ENCODE results near the gene LDHA. TPM values are rescaled to one million over a fixed set of nuclear protein-coding genes. Genes with fewer than 3 reads are reported as not detected.
A peak's percentile ranks its signal among the peaks of the same experiment; 100 is the strongest.

Gene LDHA
- polyA plus RNA-seq, 3 donors, result 191 to 501 (median 438) TPM

- Histone ChIP-seq H3K27me3 (ENCODE audit: control insufficient read depth in 2 of 2, insufficient read depth in 2 of 2, low read length in 2 of 2) (no peaks in the 10 kb centered on the region), H3K9ac (ENCODE audit: insufficient read depth, low read length, poor library complexity, severe bottlenecking) (no peak overlapping the region)
- TF ChIP-seq, protein P1, sequence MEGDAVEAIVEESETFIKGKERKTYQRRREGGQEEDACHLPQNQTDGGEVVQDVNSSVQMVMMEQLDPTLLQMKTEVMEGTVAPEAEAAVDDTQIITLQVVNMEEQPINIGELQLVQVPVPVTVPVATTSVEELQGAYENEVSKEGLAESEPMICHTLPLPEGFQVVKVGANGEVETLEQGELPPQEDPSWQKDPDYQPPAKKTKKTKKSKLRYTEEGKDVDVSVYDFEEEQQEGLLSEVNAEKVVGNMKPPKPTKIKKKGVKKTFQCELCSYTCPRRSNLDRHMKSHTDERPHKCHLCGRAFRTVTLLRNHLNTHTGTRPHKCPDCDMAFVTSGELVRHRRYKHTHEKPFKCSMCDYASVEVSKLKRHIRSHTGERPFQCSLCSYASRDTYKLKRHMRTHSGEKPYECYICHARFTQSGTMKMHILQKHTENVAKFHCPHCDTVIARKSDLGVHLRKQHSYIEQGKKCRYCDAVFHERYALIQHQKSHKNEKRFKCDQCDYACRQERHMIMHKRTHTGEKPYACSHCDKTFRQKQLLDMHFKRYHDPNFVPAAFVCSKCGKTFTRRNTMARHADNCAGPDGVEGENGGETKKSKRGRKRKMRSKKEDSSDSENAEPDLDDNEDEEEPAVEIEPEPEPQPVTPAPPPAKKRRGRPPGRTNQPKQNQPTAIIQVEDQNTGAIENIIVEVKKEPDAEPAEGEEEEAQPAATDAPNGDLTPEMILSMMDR (IDR thresholded peaks at IDR 0.05), result no peak
Measured at GRCh38 chr11:18452927-18453326, 58.6 kb downstream of the LDHA start.

DNA sequence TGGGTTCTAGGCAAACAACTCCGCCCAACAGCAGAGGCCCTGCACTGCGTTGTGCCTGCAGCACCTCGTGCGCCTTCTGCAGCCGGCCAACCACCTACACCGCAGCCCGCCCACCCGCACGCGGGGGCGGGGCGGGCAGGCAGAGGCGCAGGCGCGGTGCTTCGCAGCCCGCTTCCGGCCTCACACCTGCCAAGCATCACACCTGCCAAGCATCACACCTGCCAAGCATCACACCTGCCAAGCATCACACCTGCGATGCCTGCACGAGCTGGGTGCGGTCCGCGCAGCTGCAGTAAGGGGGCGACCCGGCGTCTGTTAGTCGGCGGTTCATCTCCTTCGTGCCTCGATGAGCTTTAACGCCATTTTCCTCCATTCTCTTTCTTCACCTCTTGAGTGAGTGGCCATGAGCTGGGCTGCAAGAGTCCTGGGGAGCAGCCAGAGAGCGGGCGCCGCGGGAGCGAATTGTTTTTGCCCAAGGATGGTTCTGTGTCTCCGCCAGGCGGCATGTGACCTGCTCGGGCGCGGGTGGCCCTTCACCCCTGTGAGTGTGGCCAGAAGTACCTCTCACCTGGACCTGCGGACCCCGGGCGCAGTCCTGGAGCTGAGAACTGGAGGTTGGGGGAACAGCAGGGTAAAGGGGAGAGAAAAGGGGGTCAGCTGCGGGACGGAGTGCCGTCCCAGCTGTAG lies 61.5 kb downstream of the LDHA start, which contains the start of gene LDHAL6A:
LDHAL6A (plus strand) TSS at position 171 of the 687 bp plus-strand sequence. CDS start 825 bp downstream, outside the sequence.
- Histone ChIP-seq H3K36me3 (replicated peaks in 1 of 2; ENCODE audit: control insufficient read depth in 1 of 2, insufficient read depth in 2 of 2, low read length in 2 of 2) (no peaks in the 10 kb centered on the region), H3K4me2 (replicated peaks; ENCODE audit: extremely low read depth, low read length, poor library complexity, severe bottlenecking) (peak within 1 kb of the TSS; percentile 41), H3K4me1 (ENCODE audit: control insufficient read depth in 1 of 2, insufficient read depth in 2 of 2, low read length in 2 of 2) (no peaks in the 10 kb centered on the region), H3K27ac (ENCODE audit: low read depth in 1 of 2, low read length in 2 of 2) (no peak within 1 kb of the TSS), H2AFZ (ENCODE audit: insufficient read depth, low read depth, low read length, poor library complexity, severe bottlenecking) (no peak within 1 kb of the TSS), H3K4me3 (replicated peaks in 1 of 3; ENCODE audit: low read depth in 2 of 3, low read length in 3 of 3) (no peak within 1 kb of the TSS), H3K79me2 (ENCODE audit: insufficient read depth, low read length) (no peaks in the 10 kb centered on the region), H3K9ac (ENCODE audit: insufficient read depth, low read length, poor library complexity, severe bottlenecking) (no peak within 1 kb of the TSS), H3K9me3 (replicated peaks in 1 of 2; ENCODE audit: control insufficient read depth in 1 of 2, insufficient read depth in 1 of 2, low read length in 2 of 2) (no peaks in the 10 kb centered on the region), H3K27me3 (ENCODE audit: control insufficient read depth in 2 of 2, insufficient read depth in 2 of 2, low read length in 2 of 2) (no peaks in the 10 kb centered on the region), H4K20me1 (ENCODE audit: insufficient read depth, low read length) (no peaks in the 10 kb centered on the region)
- peaks cover 0 to 25% (median 2%) of the 10 kb centered on the region in 3 donors for H3K27me3 Mint-ChIP-seq (ENCODE audit: low read depth in 3 of 3)
- no peak for DNase-seq
- peaks cover 0 to 2% (median 0%) of the 10 kb centered on the region in 7 donors for H3K9me3 Mint-ChIP-seq
- TF ChIP-seq, protein P1 (IDR thresholded peaks at IDR 0.05), result no peak
- intact Hi-C loops (cut with micrococcal nuclease), result no loop called here
- H3K4me1 Mint-ChIP-seq, result no peaks in the 10 kb centered on the region
- no peak within 1 kb of the TSS for H3K27ac Mint-ChIP-seq
- H3K36me3 Mint-ChIP-seq, result no peaks in the 10 kb centered on the region
- WGBS (ENCODE audit: insufficient coverage), result 68% methylated on average over 34 of the region's 47 CpGs
- peak within 1 kb of the TSS; percentile 52 to 55 for H3K4me3 Mint-ChIP-seq

More at GRCh38 chr11:18452927-18453326, 58.6 kb downstream of the LDHA start:
- Histone ChIP-seq H3K4me2 (replicated peaks; ENCODE audit: extremely low read depth, low read length, poor library complexity, severe bottlenecking) (no peak overlapping the region), H3K4me3 (replicated peaks in 1 of 3; ENCODE audit: low read depth in 2 of 3, low read length in 3 of 3) (no peak overlapping the region), H3K79me2 (ENCODE audit: insufficient read depth, low read length) (no peaks in the 10 kb centered on the region), H3K9me3 (replicated peaks in 1 of 2; ENCODE audit: control insufficient read depth in 1 of 2, insufficient read depth in 1 of 2, low read length in 2 of 2) (no peaks in the 10 kb centered on the region), H4K20me1 (ENCODE audit: insufficient read depth, low read length) (no peaks in the 10 kb centered on the region), H3K4me1 (ENCODE audit: control insufficient read depth in 1 of 2, insufficient read depth in 2 of 2, low read length in 2 of 2) (no peaks in the 10 kb centered on the region), H3K36me3 (replicated peaks in 1 of 2; ENCODE audit: control insufficient read depth in 1 of 2, insufficient read depth in 2 of 2, low read length in 2 of 2) (no peaks in the 10 kb centered on the region), H3K27ac (ENCODE audit: low read depth in 1 of 2, low read length in 2 of 2) (no peak overlapping the region), H2AFZ (ENCODE audit: insufficient read depth, low read depth, low read length, poor library complexity, severe bottlenecking) (no peak overlapping the region)
- DNase-seq, result no peak
- H3K27me3 Mint-ChIP-seq (ENCODE audit: low read depth in 3 of 3), result peaks cover 0 to 22% (median 2%) of the 10 kb centered on the region in 3 donors
- peaks cover 0 to 4% (median 0%) of the 10 kb centered on the region in 7 donors for H3K9me3 Mint-ChIP-seq
- H3K36me3 Mint-ChIP-seq, result no peaks in the 10 kb centered on the region
- no peak overlapping the region for H3K4me3 Mint-ChIP-seq
- peak overlapping the region in 1 of 7 donors; percentile 15 for H3K27ac Mint-ChIP-seq
- WGBS (ENCODE audit: insufficient coverage), result 85% methylated on average over 2 of the region's 2 CpGs
- peaks cover 10% of the 10 kb centered on the region for H3K4me1 Mint-ChIP-seq
- intact Hi-C loops (cut with micrococcal nuclease), result no loop called here
